ENCODE data around the gene IGSF21. TPM values are rescaled to one million over a fixed set of nuclear protein-coding genes. Genes with fewer than 3 reads are reported as not detected.
"Not testable (repeated sequence)": the region's sequence is repeated elsewhere in the genome, so short reads cannot be mapped to it uniquely, and the experiment has no call there.

The IGSF21 gene
- total RNA-seq, 1 experiment from 2014 or later = not detected

DNA sequence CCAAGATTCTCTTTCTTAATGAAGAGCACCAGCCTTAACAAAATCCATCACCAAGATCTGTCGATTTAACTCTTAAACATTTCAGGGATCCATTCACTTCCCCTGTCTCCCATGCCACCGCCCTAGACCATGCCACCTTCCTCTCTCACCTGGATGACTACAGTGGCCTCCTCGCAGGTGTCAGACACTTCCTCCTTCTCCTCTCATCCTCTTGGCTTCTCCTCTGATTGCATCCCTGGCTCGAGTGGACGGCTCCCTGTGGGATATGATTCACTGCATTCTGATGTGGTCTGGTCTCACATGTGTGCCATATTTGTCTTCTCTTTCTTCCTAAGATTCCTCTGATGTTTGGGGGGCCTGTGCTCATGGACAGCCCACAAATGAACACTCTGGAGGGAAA, 306.7 kb downstream of the IGSF21 start:
- no peak for DNase-seq (ENCODE audit: unreplicated experiment)
- no peaks in the 10 kb centered on the region for H3K36me3 Mint-ChIP-seq (ENCODE audit: insufficient read depth, unreplicated experiment)
- ChIA-PET POLR2A (no interaction called here), CTCF (no interaction called here)
- intact Hi-C loops (cut with micrococcal nuclease) = no loop called here
- H3K27ac Mint-ChIP-seq (ENCODE audit: low read depth, unreplicated experiment) = no peak overlapping the region
- no peak overlapping the region for H3K4me3 Mint-ChIP-seq (ENCODE audit: unreplicated experiment)
- peaks cover 14% of the 10 kb centered on the region for H3K27me3 Mint-ChIP-seq (ENCODE audit: insufficient read depth, unreplicated experiment)
- H3K4me1 Mint-ChIP-seq (ENCODE audit: insufficient read depth, unreplicated experiment) = no peaks in the 10 kb centered on the region
- peaks cover 8% of the 10 kb centered on the region for H3K9me3 Mint-ChIP-seq (ENCODE audit: unreplicated experiment)
- TF ChIP-seq, protein P1, sequence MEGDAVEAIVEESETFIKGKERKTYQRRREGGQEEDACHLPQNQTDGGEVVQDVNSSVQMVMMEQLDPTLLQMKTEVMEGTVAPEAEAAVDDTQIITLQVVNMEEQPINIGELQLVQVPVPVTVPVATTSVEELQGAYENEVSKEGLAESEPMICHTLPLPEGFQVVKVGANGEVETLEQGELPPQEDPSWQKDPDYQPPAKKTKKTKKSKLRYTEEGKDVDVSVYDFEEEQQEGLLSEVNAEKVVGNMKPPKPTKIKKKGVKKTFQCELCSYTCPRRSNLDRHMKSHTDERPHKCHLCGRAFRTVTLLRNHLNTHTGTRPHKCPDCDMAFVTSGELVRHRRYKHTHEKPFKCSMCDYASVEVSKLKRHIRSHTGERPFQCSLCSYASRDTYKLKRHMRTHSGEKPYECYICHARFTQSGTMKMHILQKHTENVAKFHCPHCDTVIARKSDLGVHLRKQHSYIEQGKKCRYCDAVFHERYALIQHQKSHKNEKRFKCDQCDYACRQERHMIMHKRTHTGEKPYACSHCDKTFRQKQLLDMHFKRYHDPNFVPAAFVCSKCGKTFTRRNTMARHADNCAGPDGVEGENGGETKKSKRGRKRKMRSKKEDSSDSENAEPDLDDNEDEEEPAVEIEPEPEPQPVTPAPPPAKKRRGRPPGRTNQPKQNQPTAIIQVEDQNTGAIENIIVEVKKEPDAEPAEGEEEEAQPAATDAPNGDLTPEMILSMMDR (IDR thresholded peaks at IDR 0.05; ENCODE audit: unreplicated experiment) = no peak
- no TSS peak for BruUV-seq (replicated peaks)

DNA sequence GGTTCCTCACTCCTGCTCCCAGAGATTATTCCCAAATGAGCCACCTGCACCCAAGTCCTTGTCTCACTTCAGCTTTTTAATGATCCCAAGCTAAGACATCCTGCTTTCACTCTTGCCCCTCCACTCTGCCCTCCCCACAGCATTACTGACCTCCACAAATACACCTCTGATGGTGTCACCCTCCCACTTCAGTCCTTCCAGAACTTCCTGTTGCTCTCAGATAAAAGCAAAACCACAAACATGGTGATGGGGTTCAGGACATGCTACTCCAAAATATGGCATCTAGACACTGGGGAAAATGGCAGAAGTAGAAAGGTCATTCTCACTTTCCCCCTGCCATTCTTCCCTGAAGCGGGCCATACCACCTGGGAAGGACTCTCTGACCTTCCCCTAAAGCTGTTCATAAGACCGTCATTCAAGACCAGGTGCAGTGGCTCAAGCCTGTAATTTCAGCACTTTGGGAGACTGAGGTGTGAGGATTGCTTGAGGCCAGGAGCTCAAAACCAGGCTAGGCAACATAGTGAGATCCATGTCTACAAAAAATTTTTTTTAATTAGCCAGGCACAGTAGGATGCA, 307.4 kb downstream of the IGSF21 start:
- Mint-ChIP-seq H3K36me3 (ENCODE audit: insufficient read depth, unreplicated experiment) (no peaks in the 10 kb centered on the region), H3K9me3 (ENCODE audit: unreplicated experiment) (peaks cover 8% of the 10 kb centered on the region), H3K4me3 (ENCODE audit: unreplicated experiment) (no peak overlapping the region), H3K27ac (ENCODE audit: low read depth, unreplicated experiment) (no peak overlapping the region), H3K4me1 (ENCODE audit: insufficient read depth, unreplicated experiment) (no peaks in the 10 kb centered on the region), H3K27me3 (ENCODE audit: insufficient read depth, unreplicated experiment) (peaks cover 14% of the 10 kb centered on the region)
- TF ChIP-seq, protein P1 (IDR thresholded peaks at IDR 0.05; ENCODE audit: unreplicated experiment) = no peak
- CTCF ChIA-PET = no interaction called here
- intact Hi-C loops (cut with micrococcal nuclease) = no loop called here
- no peak for DNase-seq (ENCODE audit: unreplicated experiment)
- BruUV-seq (replicated peaks) = no TSS peak
- POLR2A ChIA-PET = no interaction called here

- TF ChIP-seq, protein P1 (IDR thresholded peaks at IDR 0.05; ENCODE audit: unreplicated experiment) = no peak
- no peak overlapping the region for H3K27ac Mint-ChIP-seq (ENCODE audit: low read depth, unreplicated experiment)
- CTCF ChIA-PET = no interaction called here
- POLR2A ChIA-PET = no interaction called here
- peaks cover 14% of the 10 kb centered on the region for H3K27me3 Mint-ChIP-seq (ENCODE audit: insufficient read depth, unreplicated experiment)
- no peaks in the 10 kb centered on the region for H3K4me1 Mint-ChIP-seq (ENCODE audit: insufficient read depth, unreplicated experiment)
- intact Hi-C loops (cut with micrococcal nuclease) = no loop called here
- H3K9me3 Mint-ChIP-seq (ENCODE audit: unreplicated experiment) = peaks cover 8% of the 10 kb centered on the region
- no peak for DNase-seq (ENCODE audit: unreplicated experiment)
- no TSS peak for BruUV-seq (replicated peaks)
- H3K36me3 Mint-ChIP-seq (ENCODE audit: insufficient read depth, unreplicated experiment) = no peaks in the 10 kb centered on the region
- H3K4me3 Mint-ChIP-seq (ENCODE audit: unreplicated experiment) = no peak overlapping the region
These were observed 307.9 kb downstream of the IGSF21 start for GRCh38 chr1:18415448-18416027.

- H3K4me1 Mint-ChIP-seq (ENCODE audit: insufficient read depth, unreplicated experiment) = not testable (repeated sequence)
These were observed 308.5 kb downstream of the IGSF21 start for GRCh38 chr1:18416126-18416525.

More at GRCh38 chr1:18416126-18416525, 308.5 kb downstream of the IGSF21 start:
- intact Hi-C loops (cut with micrococcal nuclease); H3K36me3 Mint-ChIP-seq (ENCODE audit: insufficient read depth, unreplicated experiment); H3K27ac Mint-ChIP-seq (ENCODE audit: low read depth, unreplicated experiment); H3K9me3 Mint-ChIP-seq (ENCODE audit: unreplicated experiment); DNase-seq (ENCODE audit: unreplicated experiment); POLR2A ChIA-PET; H3K4me3 Mint-ChIP-seq (ENCODE audit: unreplicated experiment); BruUV-seq (replicated peaks): not testable (repeated sequence)
- peaks cover 14% of the 10 kb centered on the region for H3K27me3 Mint-ChIP-seq (ENCODE audit: insufficient read depth, unreplicated experiment)
- CTCF ChIA-PET = interaction anchor here (0.6 kb wide), 1 partner anchor 21 kb away, joined by 3 read pairs; no protein-coding TSS in a partner anchor
